Endometrial microvascular endothelial cells (primary cell): ENCODE results near the gene GPR142. TPM values are rescaled to one million over a fixed set of nuclear protein-coding genes. Genes with fewer than 3 reads are reported as not detected.

ENCODE experiments used
- in situ Hi-C: cut with HindIII; loops from 2 replicates; pipeline ENCODE4 v1.10.0; 2017; ENCODE audit warnings: low sequenced_read_pairs, low pct_unique_long_range_greater_than_20kb; ENCODE audit errors: inconsistent ontology term
- total RNA-seq: library from RNA; depleted of rRNA; stranded (reverse); fragments of >200 nt; gene quantifications from one replicate; pipeline ENCODE4 v1.2.3, GENCODE V29; 2015; ENCODE audit errors: inconsistent ontology term

GPR142 gene
- total RNA-seq, 1 donor from 2014 or later: not detected

- in situ Hi-C loops: no loop called here
These were observed 24.2 kb upstream of the GPR142 start for GRCh38 chr17:74343121-74343520.

- in situ Hi-C loops: no loop called here
These were observed 23.6 kb upstream of the GPR142 start for GRCh38 chr17:74343526-74344284.

- in situ Hi-C loops: no loop called here
These were observed 22.6 kb upstream of the GPR142 start for GRCh38 chr17:74344658-74345057.

- in situ Hi-C loops: no loop called here
These were observed 21.7 kb upstream of the GPR142 start for GRCh38 chr17:74345433-74346241.

GRCh38 chr17:74347646-74348045, 19.7 kb upstream of the GPR142 start:
- in situ Hi-C loops: no loop called here

GRCh38 chr17:74349120-74349519, 18.2 kb upstream of the GPR142 start:
- in situ Hi-C loops: no loop called here

GRCh38 chr17:74350486-74350885, 16.8 kb upstream of the GPR142 start:
- in situ Hi-C loops: no loop called here

- in situ Hi-C loops: no loop called here
These were observed 15.6 kb upstream of the GPR142 start for GRCh38 chr17:74351552-74352210.

GRCh38 chr17:74353446-74354060, 13.8 kb upstream of the GPR142 start:
- in situ Hi-C loops: no loop called here

- in situ Hi-C loops: no loop called here
These were observed 13.2 kb upstream of the GPR142 start for GRCh38 chr17:74354123-74354522.

GRCh38 chr17:74354561-74354960, 12.7 kb upstream of the GPR142 start:
- in situ Hi-C loops: no loop called here

GRCh38 chr17:74355065-74355464, 12.2 kb upstream of the GPR142 start:
- in situ Hi-C loops: no loop called here

- in situ Hi-C loops: no loop called here
These were observed 10.4 kb upstream of the GPR142 start for GRCh38 chr17:74356646-74357465.

GRCh38 chr17:74357466-74357809, 9.9 kb upstream of the GPR142 start:
- in situ Hi-C loops: no loop called here

- in situ Hi-C loops: no loop called here
These were observed 8.6 kb upstream of the GPR142 start for GRCh38 chr17:74358697-74359096.

GRCh38 chr17:74359916-74360315, 7.4 kb upstream of the GPR142 start:
- in situ Hi-C loops: no loop called here

GRCh38 chr17:74360899-74361229, 6.4 kb upstream of the GPR142 start:
- in situ Hi-C loops: no loop called here

GRCh38 chr17:74361230-74362068, 5.9 kb upstream of the GPR142 start, which contains the start of gene BTBD17:
BTBD17 (minus strand) TSS chr17:74361868; CDS start chr17:74361819, 49 bp downstream.
- in situ Hi-C loops: no loop called here
